Uterus (tissue), 2 donors: ENCODE data around the gene PLCH2.

ENCODE experiments used
- POLR2A ChIP-seq, 2 donors: fragments of 450-650 bp; IDR thresholded peaks; one replicate each; pipeline ENCODE4 v1.6.1; 2016; ENCODE audit warnings: antibody characterized with exemption in 2 of 2, mild to moderate bottlenecking in 1 of 2, moderate library complexity in 1 of 2
- TF ChIP-seq, protein P1 (sequence below), 4 experiments: fragments of 200-600 bp in 2 of 4; fragments of 450-650 bp in 2 of 4; sonication (generic) in 2 of 4; IDR thresholded peaks; one replicate each; pipeline ENCODE4 v1.5.1; 2016 to 2019; ENCODE audit warnings: antibody characterized with exemption in 4 of 4, mild to moderate bottlenecking in 2 of 4, moderate library complexity in 1 of 4

- TF ChIP-seq, protein P1, sequence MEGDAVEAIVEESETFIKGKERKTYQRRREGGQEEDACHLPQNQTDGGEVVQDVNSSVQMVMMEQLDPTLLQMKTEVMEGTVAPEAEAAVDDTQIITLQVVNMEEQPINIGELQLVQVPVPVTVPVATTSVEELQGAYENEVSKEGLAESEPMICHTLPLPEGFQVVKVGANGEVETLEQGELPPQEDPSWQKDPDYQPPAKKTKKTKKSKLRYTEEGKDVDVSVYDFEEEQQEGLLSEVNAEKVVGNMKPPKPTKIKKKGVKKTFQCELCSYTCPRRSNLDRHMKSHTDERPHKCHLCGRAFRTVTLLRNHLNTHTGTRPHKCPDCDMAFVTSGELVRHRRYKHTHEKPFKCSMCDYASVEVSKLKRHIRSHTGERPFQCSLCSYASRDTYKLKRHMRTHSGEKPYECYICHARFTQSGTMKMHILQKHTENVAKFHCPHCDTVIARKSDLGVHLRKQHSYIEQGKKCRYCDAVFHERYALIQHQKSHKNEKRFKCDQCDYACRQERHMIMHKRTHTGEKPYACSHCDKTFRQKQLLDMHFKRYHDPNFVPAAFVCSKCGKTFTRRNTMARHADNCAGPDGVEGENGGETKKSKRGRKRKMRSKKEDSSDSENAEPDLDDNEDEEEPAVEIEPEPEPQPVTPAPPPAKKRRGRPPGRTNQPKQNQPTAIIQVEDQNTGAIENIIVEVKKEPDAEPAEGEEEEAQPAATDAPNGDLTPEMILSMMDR (IDR thresholded peaks at IDR 0.05): no peak
- TF ChIP-seq POLR2A (IDR thresholded peaks at IDR 0.05): no peak
These were observed 32.1 kb downstream of the PLCH2 start for GRCh38 chr1:2508180-2508579.
